GM23248 (cell line): ENCODE data around the gene PGAP6. TPM values are rescaled to one million over a fixed set of nuclear protein-coding genes. Genes with fewer than 3 reads are reported as not detected.

Experiments used
- DNase-seq: peaks from one replicate; pipeline ENCODE4 v3.0.0-alpha.2; 2015
- H2AFZ ChIP-seq: fragments of 200-600 bp; sonication (generic); 2 replicates; pipeline ENCODE4 v1.6.1; 2016; ENCODE audit warnings: antibody characterized with exemption
- H3F3A ChIP-seq: fragments of 200-600 bp; sonication (generic); 2 replicates; pipeline ENCODE4 v1.6.1; 2016; ENCODE audit warnings: mild to moderate bottlenecking, antibody characterized with exemption, mixed run types; ENCODE audit not compliant: insufficient read depth
- H3K27ac ChIP-seq: fragments of 200-600 bp; sonication (generic); 2 replicates; pipeline ENCODE4 v1.5.1; 2016; ENCODE audit warnings: mild to moderate bottlenecking
- H3K27me3 ChIP-seq: fragments of 200-600 bp; sonication (generic); replicated peaks from 2 replicates; pipeline ENCODE4 v1.6.1; 2016; ENCODE audit warnings: mild to moderate bottlenecking; ENCODE audit not compliant: insufficient read depth
- H3K36me3 ChIP-seq: fragments of 200-600 bp; sonication (generic); 2 replicates; pipeline ENCODE4 v1.6.1; 2016; ENCODE audit warnings: low read depth, mild to moderate bottlenecking
- H3K4me1 ChIP-seq: fragments of 200-600 bp; sonication (generic); 2 replicates; pipeline ENCODE4 v1.6.1; 2016; ENCODE audit warnings: mild to moderate bottlenecking; ENCODE audit not compliant: insufficient read depth
- H3K4me2 ChIP-seq: fragments of 200-600 bp; sonication (generic); one replicate; pipeline ENCODE4 v1.6.1; 2016; ENCODE audit warnings: mild to moderate bottlenecking; ENCODE audit not compliant: unreplicated experiment
- H3K4me3 ChIP-seq: fragments of 200-600 bp; sonication (generic); 2 replicates; pipeline ENCODE4 v1.5.1; 2016; ENCODE audit warnings: mild to moderate bottlenecking
- H3K79me2 ChIP-seq: fragments of 200-600 bp; sonication (generic); 2 replicates; pipeline ENCODE4 v1.6.1; 2016; ENCODE audit warnings: mild to moderate bottlenecking; ENCODE audit not compliant: insufficient read depth
- H3K9ac ChIP-seq: fragments of 200-600 bp; sonication (generic); 2 replicates; pipeline ENCODE4 v1.6.1; 2016; ENCODE audit warnings: mild to moderate bottlenecking
- H3K9me2 ChIP-seq: fragments of 200-600 bp; sonication (generic); 2 replicates; pipeline ENCODE4 v1.6.1; 2016; ENCODE audit warnings: mixed run types, mild to moderate bottlenecking, moderate library complexity; ENCODE audit not compliant: insufficient read depth
- H3K9me3 ChIP-seq: fragments of 200-600 bp; sonication (generic); one replicate; pipeline ENCODE4 v1.6.1; 2017; ENCODE audit warnings: low read depth
- H4K20me1 ChIP-seq: fragments of 200-600 bp; sonication (generic); 2 replicates; pipeline ENCODE4 v1.6.0; 2016; ENCODE audit not compliant: insufficient read depth
- EZH2 ChIP-seq: fragments of 200-600 bp; sonication (generic); IDR thresholded peaks from 2 replicates; pipeline ENCODE4 v1.6.1; 2018; ENCODE audit warnings: antibody characterized with exemption, mild to moderate bottlenecking; ENCODE audit not compliant: insufficient read depth, poor library complexity, severe bottlenecking
- EZH2phosphoT487 ChIP-seq: fragments of 200-600 bp; sonication (generic); IDR thresholded peaks from 2 replicates; pipeline ENCODE4 v1.6.1; 2018; ENCODE audit warnings: antibody characterized with exemption, moderate library complexity, mild to moderate bottlenecking, low read depth; ENCODE audit not compliant: insufficient read depth
- WGBS, 2 experiments: methylation state at CpG; one replicate each; pipeline ENCODE4 v1.1.6; 2015 to 2017; ENCODE audit warnings: low lambda C conversion rate in 2 of 2, low coverage in 1 of 2; ENCODE audit errors: missing lambda C conversion rate in 2 of 2; 5-methylcytosine and 5-hydroxymethylcytosine counted together
- in situ Hi-C: fragments of 300-500 bp; cut with MboI; formaldehyde crosslinking; loops from 2 replicates; pipeline ENCODE4 v1.15.0; 2020
- polyA plus RNA-seq: library from polyadenylated mRNA; unstranded; fragments of >200 nt; fragmentation: Nextera tagmentation; extraction: Ambion mirVana; gene quantifications from 2 replicates; pipeline ENCODE4 v1.2.1, GENCODE V29; 2016
- total RNA-seq: library from RNA; depleted of rRNA; stranded (reverse); fragments of >200 nt; shearing (Covaris generic); gene quantifications from 2 replicates; pipeline ENCODE4 v1.2.3, GENCODE V29; 2014

Gene PGAP6
- total and polyA plus RNA-seq, 2 experiments from 2014 or later, result 16.4 to 78.4 TPM

GRCh38 chr16:368388-369158 lies 13.2 kb downstream of the PGAP6 start:
- H2AFZ ChIP-seq, result no peak overlapping the region
- H3F3A ChIP-seq, result no peaks in the 10 kb centered on the region
- in situ Hi-C loops, result no loop called here
- H3K9me2 ChIP-seq, result no peaks in the 10 kb centered on the region
- H3K9me3 ChIP-seq, result no peaks in the 10 kb centered on the region
- no peaks in the 10 kb centered on the region for H4K20me1 ChIP-seq
- H3K27ac ChIP-seq, result no peak overlapping the region
- TF ChIP-seq EZH2 (no peak), EZH2phosphoT487 (no peak)
- WGBS, 2 experiments, result 97 to 98% methylated on average over 28 to 29 of the region's 29 CpGs
- H3K4me1 ChIP-seq, result peaks cover 8% of the 10 kb centered on the region
- no peak overlapping the region for H3K9ac ChIP-seq
- H3K36me3 ChIP-seq, result no peaks in the 10 kb centered on the region
- no peaks in the 10 kb centered on the region for H3K79me2 ChIP-seq
- no peak overlapping the region for H3K4me2 ChIP-seq
- H3K4me3 ChIP-seq, result no peak overlapping the region
- H3K27me3 ChIP-seq, result no peaks in the 10 kb centered on the region
- no peak for DNase-seq

GRCh38 chr16:367333-367903 lies 14.4 kb downstream of the PGAP6 start:
- H4K20me1 ChIP-seq, result no peaks in the 10 kb centered on the region
- no peak overlapping the region for H3K4me3 ChIP-seq
- TF ChIP-seq EZH2phosphoT487 (no peak), EZH2 (no peak)
- H3K27me3 ChIP-seq, result no peaks in the 10 kb centered on the region
- H3K9ac ChIP-seq, result no peak overlapping the region
- no peak overlapping the region for H3K27ac ChIP-seq
- H2AFZ ChIP-seq, result no peak overlapping the region
- 93 to 96% methylated on average over 18 of the region's 18 CpGs for WGBS, 2 experiments
- in situ Hi-C loops, result no loop called here
- no peaks in the 10 kb centered on the region for H3K9me3 ChIP-seq
- H3K79me2 ChIP-seq, result no peaks in the 10 kb centered on the region
- DNase-seq, result no peak
- peaks cover 8% of the 10 kb centered on the region for H3K4me1 ChIP-seq
- H3K4me2 ChIP-seq, result no peak overlapping the region
- H3K9me2 ChIP-seq, result no peaks in the 10 kb centered on the region
- H3K36me3 ChIP-seq, result no peaks in the 10 kb centered on the region
- no peaks in the 10 kb centered on the region for H3F3A ChIP-seq

- Histone ChIP-seq H3F3A (no peaks in the 10 kb centered on the region), H3K9me3 (no peaks in the 10 kb centered on the region), H3K9me2 (no peaks in the 10 kb centered on the region), H3K4me3 (no peak overlapping the region), H3K27ac (no peak overlapping the region), H3K27me3 (no peaks in the 10 kb centered on the region), H3K79me2 (no peaks in the 10 kb centered on the region), H3K36me3 (no peaks in the 10 kb centered on the region), H3K4me2 (no peak overlapping the region), H4K20me1 (no peaks in the 10 kb centered on the region), H3K9ac (no peak overlapping the region), H2AFZ (no peak overlapping the region), H3K4me1 (peaks cover 8% of the 10 kb centered on the region)
- no peak for TF ChIP-seq EZH2
- no peak for TF ChIP-seq EZH2phosphoT487
- in situ Hi-C loops, result no loop called here
- 89 to 90% methylated on average over 10 of the region's 10 CpGs for WGBS, 2 experiments
- DNase-seq, result no peak
Measured at GRCh38 chr16:366476-366875, 15.3 kb downstream of the PGAP6 start.

- TF ChIP-seq EZH2 (no peak), EZH2phosphoT487 (no peak)
- Histone ChIP-seq H3K9ac (no peak overlapping the region), H3K79me2 (no peaks in the 10 kb centered on the region), H3K4me2 (no peak overlapping the region), H3K27ac (no peak overlapping the region), H3K4me3 (no peak overlapping the region), H3F3A (no peaks in the 10 kb centered on the region), H3K9me2 (no peaks in the 10 kb centered on the region), H2AFZ (no peak overlapping the region), H3K9me3 (no peaks in the 10 kb centered on the region), H4K20me1 (no peaks in the 10 kb centered on the region), H3K36me3 (no peaks in the 10 kb centered on the region), H3K27me3 (no peaks in the 10 kb centered on the region), H3K4me1 (peaks cover 2% of the 10 kb centered on the region; the same call in 1 of the 2 replicates)
- in situ Hi-C loops, result no loop called here
- WGBS, 2 experiments, result 51 to 53% methylated on average over 18 of the region's 19 CpGs
- DNase-seq, result peak; percentile 46
Measured at GRCh38 chr16:364595-365491, 16.9 kb downstream of the PGAP6 start.
